HG02798 (cell line): ENCODE data around the gene HSPB1.
"Not testable (repeated sequence)": the region's sequence is repeated elsewhere in the genome, so short reads cannot be mapped to it uniquely, and the experiment has no call there.

Experiments used
- ATAC-seq: cut with Tn5 transposase; IDR thresholded peaks from one replicate; pipeline ENCODE4 v1.9.1; 2021; ENCODE audit warnings: mild to moderate bottlenecking; ENCODE audit not compliant: unreplicated experiment, poor library complexity

Gene HSPB1

GRCh38 chr7:76329479-76329878 lies 27.0 kb downstream of the HSPB1 start:
- no peak for ATAC-seq

DNA sequence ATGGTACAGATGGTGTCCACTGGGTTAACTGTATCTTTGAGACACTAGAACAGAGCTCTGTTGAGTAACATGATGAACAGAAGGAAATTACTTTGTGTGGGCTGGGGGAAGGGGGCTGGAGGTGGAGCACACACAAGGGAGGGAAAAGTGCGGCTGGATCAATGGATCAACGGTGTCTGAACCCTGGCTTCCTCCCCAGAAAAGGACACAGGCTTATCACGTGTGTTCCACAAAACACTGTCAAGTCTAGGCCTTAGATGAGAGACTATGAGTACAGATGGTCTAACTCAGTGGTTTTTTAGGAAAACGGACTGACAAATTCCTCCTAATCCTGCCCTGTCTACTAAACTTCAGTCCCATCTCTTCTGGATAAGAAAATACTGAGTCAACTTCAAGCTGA lies 27.8 kb downstream of the HSPB1 start:
- no peak for ATAC-seq

GRCh38 chr7:76330673-76331072 lies 28.2 kb downstream of the HSPB1 start:
- ATAC-seq = no peak

DNA sequence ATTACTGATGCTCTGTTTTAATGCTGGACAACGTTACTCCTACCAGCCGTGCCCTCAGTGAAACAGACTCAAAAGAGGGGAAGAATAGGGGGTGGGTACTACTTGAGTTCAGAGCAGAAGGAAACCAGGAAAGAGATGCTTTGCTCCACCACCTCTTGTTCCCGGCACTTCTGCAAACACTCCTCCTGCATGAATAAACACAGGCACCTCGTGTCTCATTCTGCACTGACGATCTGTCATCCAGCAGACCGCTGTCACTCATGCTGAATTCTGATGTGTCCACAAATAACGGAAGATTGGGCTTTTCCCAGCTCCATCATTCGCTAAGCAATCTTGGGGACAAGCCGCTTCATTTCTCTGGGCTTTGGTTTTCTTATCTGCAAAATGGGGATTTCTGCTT lies 29.6 kb downstream of the HSPB1 start:
- no peak for ATAC-seq

DNA sequence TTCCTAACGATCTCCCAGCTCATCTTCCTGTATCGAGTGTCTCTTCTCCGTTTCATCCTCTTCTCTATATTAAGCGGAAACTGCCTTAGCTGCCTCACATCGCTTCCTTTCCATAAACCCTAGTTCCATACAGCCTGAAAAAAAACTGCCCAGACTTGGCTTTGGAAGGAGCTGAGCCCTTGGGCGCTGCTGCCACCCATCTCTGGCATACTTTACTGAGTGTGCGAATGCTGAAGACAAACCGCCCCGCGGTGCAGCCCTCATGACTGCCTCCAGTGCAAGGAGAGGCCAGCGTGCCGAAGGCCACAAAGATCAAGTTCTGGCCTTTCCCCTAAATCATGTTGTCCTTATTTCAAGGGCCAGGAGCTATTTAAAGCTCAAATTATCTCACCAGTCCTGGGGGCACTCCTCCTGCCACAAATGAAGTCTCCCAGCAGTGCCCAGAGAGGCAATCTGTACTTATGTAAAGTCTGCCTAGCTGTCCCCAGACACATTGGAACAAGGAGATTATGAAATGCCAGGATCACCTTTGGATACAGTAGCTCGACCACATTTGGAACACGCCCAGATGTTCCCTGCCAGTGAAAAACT lies 31.1 kb downstream of the HSPB1 start:
- ATAC-seq = no peak

GRCh38 chr7:76334320-76334967 lies 32.0 kb downstream of the HSPB1 start:
- no peak for ATAC-seq

GRCh38 chr7:76335417-76335816 lies 32.9 kb downstream of the HSPB1 start:
- not testable (repeated sequence) for ATAC-seq

- no peak for ATAC-seq
Observed at GRCh38 chr7:76336094-76336493, 33.6 kb downstream of the HSPB1 start.

GRCh38 chr7:76337147-76337546 lies 34.7 kb downstream of the HSPB1 start:
- no peak for ATAC-seq

DNA sequence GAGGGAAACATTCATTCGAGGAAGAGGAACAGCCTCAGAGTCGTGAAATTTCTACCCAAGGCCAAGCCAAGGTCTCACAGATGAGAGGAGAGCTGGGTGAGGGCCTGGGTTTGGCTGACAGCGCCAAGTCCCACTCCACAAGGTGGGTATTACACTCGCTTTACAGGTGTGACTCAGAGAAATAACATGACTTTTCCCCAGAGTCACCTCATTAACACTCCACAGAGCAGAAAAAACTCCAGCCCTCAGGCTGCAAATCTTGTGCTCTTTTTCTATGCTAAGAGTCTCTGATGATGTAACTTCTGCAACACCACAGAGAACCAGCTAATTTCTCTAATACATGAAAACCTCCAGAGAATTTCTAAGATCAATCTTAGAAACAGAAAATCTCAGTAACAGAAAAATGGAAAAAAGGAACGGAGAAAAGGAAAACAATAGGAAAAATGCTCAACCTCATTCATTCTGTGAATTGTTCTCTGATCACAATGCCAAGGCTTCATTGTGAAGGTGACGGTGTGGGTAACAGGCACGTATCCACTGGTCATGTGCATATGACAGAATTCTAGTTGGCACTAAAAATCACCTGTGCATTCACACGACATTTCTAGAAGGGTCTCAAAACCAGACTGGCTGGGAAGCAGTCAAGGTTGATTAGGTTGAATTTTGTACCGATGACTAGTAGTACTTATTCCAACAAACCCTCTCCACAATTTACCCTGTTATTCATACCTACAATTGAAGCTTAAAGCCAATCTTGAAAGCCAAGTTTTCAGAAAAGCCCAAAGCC lies 36.0 kb downstream of the HSPB1 start:
- no peak for ATAC-seq

DNA sequence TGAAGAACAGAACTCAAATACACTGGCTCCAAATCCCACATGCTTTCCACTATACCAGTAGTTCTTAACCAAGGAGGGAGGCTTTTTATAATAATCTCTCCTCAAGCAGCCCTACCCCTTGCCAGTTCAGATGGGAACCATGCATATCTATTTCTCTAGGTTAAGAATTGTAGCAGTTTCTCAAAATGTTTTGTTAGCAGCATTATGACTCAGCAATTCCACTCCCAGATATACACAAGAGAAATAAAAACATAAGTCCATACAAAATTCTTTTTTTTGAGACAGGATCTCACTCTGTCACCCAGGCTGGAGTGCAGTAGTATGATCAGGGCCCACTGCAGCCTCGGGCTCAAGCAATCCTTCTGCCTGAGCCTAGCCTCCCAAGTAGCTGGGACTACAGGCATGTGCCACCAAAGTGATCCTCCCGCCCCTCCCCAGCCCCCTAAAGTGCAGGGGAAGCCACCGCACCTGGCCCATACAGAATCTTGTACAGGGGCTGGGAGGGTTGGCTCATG lies 38.2 kb downstream of the HSPB1 start:
- ATAC-seq = no peak

DNA sequence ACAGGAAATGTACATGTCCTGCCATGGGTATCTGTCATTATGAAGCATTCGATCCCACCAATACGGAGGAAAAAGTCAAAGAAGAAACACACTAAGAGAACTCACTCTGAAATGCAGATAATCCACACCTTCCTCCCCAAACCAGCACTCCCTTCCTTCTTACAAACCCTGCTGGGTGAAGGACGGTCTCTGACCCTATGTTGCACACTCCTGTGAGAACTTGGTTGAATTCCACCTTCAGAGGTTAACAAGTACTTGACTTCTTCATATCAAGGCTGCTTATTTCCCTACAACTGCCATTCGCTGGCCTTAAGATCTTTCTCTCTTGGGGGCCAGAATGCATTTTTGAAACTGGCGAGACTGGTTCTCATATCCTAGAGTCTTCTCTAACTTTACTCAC lies 39.7 kb downstream of the HSPB1 start:
- no peak for ATAC-seq

GRCh38 chr7:76343294-76343930 lies 40.9 kb downstream of the HSPB1 start:
- no peak for ATAC-seq

DNA sequence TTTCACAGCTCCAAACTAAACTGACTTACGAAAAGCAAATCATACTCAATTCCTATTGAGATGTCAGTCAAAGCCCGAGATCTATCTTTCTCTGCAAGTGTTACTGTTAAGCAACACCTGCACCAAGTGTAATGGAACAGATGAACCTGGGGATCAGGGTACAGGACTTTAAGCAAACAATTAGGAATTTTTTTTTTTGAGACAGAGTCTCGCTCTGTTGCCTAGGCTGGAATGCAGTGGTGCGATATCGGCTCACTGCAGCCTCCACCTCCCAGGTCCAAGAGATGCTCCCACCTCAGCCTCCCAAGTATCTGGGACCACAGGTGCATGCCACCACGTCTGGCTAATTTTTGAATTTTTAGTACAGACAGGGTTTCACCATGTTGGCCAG lies 41.5 kb downstream of the HSPB1 start:
- no peak for ATAC-seq

DNA sequence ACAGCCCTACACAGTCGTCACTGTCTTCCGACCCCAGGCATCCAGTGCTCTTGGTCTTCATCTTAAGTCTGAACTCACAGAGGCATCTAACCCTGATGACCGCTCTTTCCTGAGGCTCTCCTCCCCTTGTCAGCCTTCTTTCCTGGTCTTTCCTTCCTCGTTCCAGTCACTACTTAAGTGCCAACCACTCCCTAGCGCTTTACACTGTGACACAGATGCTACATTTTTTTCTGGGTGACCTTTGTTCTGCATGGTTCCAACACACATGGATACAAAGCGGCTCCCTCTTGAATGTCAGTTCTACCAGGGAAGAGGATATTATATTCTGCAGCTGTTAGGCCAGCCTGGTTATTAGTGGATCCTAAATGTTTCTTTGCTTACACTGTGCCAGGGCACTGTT lies 43.6 kb downstream of the HSPB1 start:
- ATAC-seq = no peak

GRCh38 chr7:76346778-76347177 lies 44.3 kb downstream of the HSPB1 start:
- no peak for ATAC-seq

DNA sequence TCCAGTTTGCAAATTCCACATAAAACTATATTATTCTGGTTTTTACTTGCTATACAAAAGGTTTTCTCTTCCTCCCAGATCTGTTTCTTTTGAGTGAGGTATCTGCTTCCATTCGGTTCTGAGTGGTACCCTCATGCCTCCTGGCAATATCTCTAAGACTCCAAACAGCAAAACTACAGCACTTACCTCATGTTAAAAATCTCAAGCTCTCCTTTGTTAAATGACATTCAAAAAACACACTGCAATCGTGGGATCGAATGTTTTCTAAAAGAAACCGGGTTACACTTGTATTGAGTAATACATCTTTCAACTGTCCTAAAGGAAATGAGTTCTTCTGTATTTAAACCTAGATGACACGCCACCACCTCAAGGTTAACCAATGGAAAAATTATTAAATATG lies 45.2 kb downstream of the HSPB1 start:
- no peak for ATAC-seq

GRCh38 chr7:76349313-76349885 lies 46.9 kb downstream of the HSPB1 start:
- ATAC-seq = no peak

DNA sequence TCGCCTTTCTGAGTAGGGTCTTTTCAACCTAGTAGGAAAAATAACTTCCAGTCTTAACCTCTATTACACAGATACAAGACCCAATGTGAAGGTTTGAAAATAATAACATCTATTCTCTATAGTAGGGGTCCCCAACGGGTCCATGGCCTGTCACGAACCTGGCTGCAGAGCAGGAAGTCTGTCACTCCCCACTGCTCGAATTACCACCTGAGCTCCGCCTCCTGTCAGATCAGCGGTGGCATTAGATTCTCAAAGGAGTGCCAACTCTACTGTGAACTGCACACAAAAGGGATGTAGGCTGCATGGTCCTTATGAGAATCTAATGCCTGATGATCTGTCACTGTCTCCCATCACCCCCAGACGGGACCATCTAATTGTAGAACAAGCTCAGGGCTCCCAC lies 48.9 kb downstream of the HSPB1 start:
- ATAC-seq = no peak

DNA sequence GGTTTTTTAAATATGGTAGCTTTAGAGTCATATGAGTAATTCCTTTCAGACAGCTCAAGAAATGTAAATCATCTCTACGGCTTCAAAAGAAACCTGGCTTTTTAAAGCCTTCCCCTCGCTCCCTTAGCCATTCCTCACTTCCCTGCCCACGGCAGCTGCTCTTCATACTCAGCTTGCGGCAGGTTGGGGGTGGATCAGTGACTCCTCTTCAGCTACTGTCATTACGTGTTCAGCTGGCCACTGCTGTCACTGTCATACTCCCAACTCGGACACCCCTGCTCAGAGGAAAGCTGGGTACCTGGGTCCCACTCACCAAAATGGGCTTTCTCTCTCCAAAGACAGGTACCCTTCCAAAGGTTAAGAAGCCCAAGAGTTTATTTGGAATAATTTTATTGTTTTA lies 49.7 kb downstream of the HSPB1 start:
- ATAC-seq = no peak

- no peak for ATAC-seq
Observed at GRCh38 chr7:76353744-76354143, 51.3 kb downstream of the HSPB1 start.
